HepG2 (cell line): ENCODE measurements around the gene ALCAM. TPM values are rescaled to one million over a fixed set of nuclear protein-coding genes. Genes with fewer than 3 reads are reported as not detected.
"Not testable (repeated sequence)": the region's sequence is repeated elsewhere in the genome, so short reads cannot be mapped to it uniquely, and the experiment has no call there.

Experiments used
- ATAC-seq: fragments of 200-7000 bp; cut with Tn5 transposase; 3 replicates; pipeline ENCODE4 v1.9.1; 2020; ENCODE audit warnings: mild to moderate bottlenecking, moderate library complexity
- BruUV-seq: library from RNA; stranded (reverse); fragments of 400-500 nt; replicated peaks from 2 replicates; lab custom pipeline; 2021; lab: Mats Ljungman, UMichigan
- CTCF ChIA-PET: fragments of 300-600 bp; formaldehyde crosslinking; extraction: SDS; loops from one replicate; lab custom pipeline; 2021; ENCODE audit warnings: low total read pairs, inconsistent platforms, low intra/inter-chr PET ratio; lab: Yijun Ruan, JAX
- POLR2A ChIA-PET: fragments of 350-600 bp; sonication (Branson Sonifier 250); formaldehyde crosslinking; loops from one replicate; lab custom pipeline; 2020; ENCODE audit warnings: antibody characterized with exemption, inconsistent platforms; lab: Yijun Ruan, JAX
- DNase-seq: peaks from one replicate; pipeline ENCODE4 v3.0.0-alpha.2; 2015; ENCODE audit warnings: low spot score
- FAIRE-seq: peaks from 3 replicates; lab custom pipeline; 2011; peaks lifted over from hg19 to GRCh38; lab: Jason Lieb, UNC
- H2AFZ ChIP-seq: one replicate; pipeline ENCODE4 v1.6.1; 2011; ENCODE audit warnings: low read length, inconsistent platforms
- H3K27ac ChIP-seq: fragments of 300-600 bp; 3 replicates; pipeline ENCODE4 v1.8.0; 2011; ENCODE audit warnings: mixed run types, mild to moderate bottlenecking, mixed read lengths, low read length, inconsistent platforms; ENCODE audit not compliant: insufficient read depth; ENCODE audit errors: extremely low read length
- H3K27me3 ChIP-seq, 2 experiments: fragments of 200-600 bp in 1 of 2; 2 replicates in 1 of 2; 3 replicates in 1 of 2; pipeline versions ENCODE4 v1.6.0 to v1.8.0; 2011; ENCODE audit warnings: low read length in 2 of 2, mild to moderate bottlenecking in 2 of 2, moderate library complexity in 2 of 2, inconsistent platforms in 1 of 2; ENCODE audit not compliant: insufficient read depth in 2 of 2, control insufficient read depth in 1 of 2
- H3K36me3 ChIP-seq, 2 experiments: fragments of 200-600 bp in 1 of 2; replicated peaks in 1 of 2; 2 replicates in 1 of 2; 3 replicates in 1 of 2; pipeline versions ENCODE4 v1.5.1 to v1.8.0; 2011; ENCODE audit warnings: low read length in 2 of 2, inconsistent platforms in 1 of 2; ENCODE audit not compliant: insufficient read depth in 2 of 2, control insufficient read depth in 1 of 2
- H3K4me1 ChIP-seq: 2 replicates; pipeline ENCODE4 v1.5.1; 2012; ENCODE audit warnings: low read length, inconsistent platforms; ENCODE audit not compliant: insufficient read depth
- H3K4me2 ChIP-seq: 2 replicates; pipeline ENCODE4 v1.6.0; 2011; ENCODE audit warnings: low read depth, low read length, inconsistent platforms
- H3K4me3 ChIP-seq, 3 experiments: fragments of 200-600 bp in 1 of 3; sonication (generic), shearing (Covaris generic) in 1 of 3; replicated peaks in 1 of 3; 2 replicates each; pipeline ENCODE4 v1.5.1; 2011 to 2016; ENCODE audit warnings: low read length in 3 of 3, inconsistent platforms in 2 of 3, low read depth in 2 of 3, mild to moderate bottlenecking in 2 of 3, control low read depth in 1 of 3, mixed read lengths in 1 of 3; ENCODE audit not compliant: insufficient read depth in 1 of 3
- H3K79me2 ChIP-seq: one replicate; pipeline ENCODE4 v1.6.1; 2011; ENCODE audit warnings: low read length, inconsistent platforms; ENCODE audit not compliant: insufficient read depth
- H3K9ac ChIP-seq: 2 replicates; pipeline ENCODE4 v1.6.0; 2011; ENCODE audit warnings: mild to moderate bottlenecking, low read depth, low read length, inconsistent platforms; ENCODE audit not compliant: insufficient read depth
- H3K9me3 ChIP-seq: 2 replicates; pipeline ENCODE4 v1.5.1; 2012; ENCODE audit warnings: mild to moderate bottlenecking, low read length
- H4K20me1 ChIP-seq: 2 replicates; pipeline ENCODE4 v1.6.0; 2011; ENCODE audit warnings: inconsistent platforms, mild to moderate bottlenecking, low read length, moderate library complexity; ENCODE audit not compliant: insufficient read depth
- ATF2 ChIP-seq: sonication (generic); formaldehyde crosslinking; IDR thresholded peaks from 2 replicates; pipeline ENCODE4 v1.4.0; 2020; ENCODE audit warnings: missing genetic modification reagents
- CHD2 ChIP-seq: IDR thresholded peaks from 2 replicates; pipeline ENCODE4 v1.6.1; 2011; ENCODE audit warnings: low read depth, low read length, improper control_type of control experiment
- DMAP1 ChIP-seq: IDR thresholded peaks from 2 replicates; pipeline ENCODE4 v1.6.1; 2016
- FOXA3 ChIP-seq: IDR thresholded peaks from 2 replicates; pipeline ENCODE4 v1.6.1; 2016; ENCODE audit warnings: missing genetic modification reagents, missing compliant biosample characterization
- FOXO4 ChIP-seq: sonication (generic); formaldehyde crosslinking; conservative IDR thresholded peaks from 2 replicates; pipeline ENCODE4 v1.8.1; 2023; ENCODE audit warnings: missing genetic modification reagents
- GTF2F1 ChIP-seq: fragments of 150-350 bp; IDR thresholded peaks from 2 replicates; pipeline ENCODE4 v1.6.1; 2014; ENCODE audit warnings: low read length
- HIVEP1 ChIP-seq: sonication (generic); formaldehyde crosslinking; IDR thresholded peaks from 2 replicates; pipeline ENCODE4 v1.4.0; 2020; ENCODE audit warnings: mild to moderate bottlenecking, missing genetic modification reagents
- HNF4G ChIP-seq, 2 experiments: sonication (generic) in 1 of 2; formaldehyde crosslinking in 1 of 2; IDR thresholded peaks; 2 replicates each; pipeline versions ENCODE4 v1.4.0 to v1.6.1; 2011 to 2020; ENCODE audit warnings: borderline replicate concordance in 2 of 2, low read depth in 2 of 2, mild to moderate bottlenecking in 2 of 2, low read length in 1 of 2, missing genetic modification reagents in 1 of 2, moderate library complexity in 1 of 2
- HOXA5 ChIP-seq: sonication (generic); formaldehyde crosslinking; IDR thresholded peaks from 2 replicates; pipeline ENCODE4 v1.4.0; 2020; ENCODE audit warnings: missing genetic modification reagents
- MYC ChIP-seq: sonication (generic); formaldehyde crosslinking; IDR thresholded peaks from 2 replicates; pipeline ENCODE4 v1.9.0; 2021; ENCODE audit warnings: missing genetic modification reagents, borderline replicate concordance
- SRY ChIP-seq: sonication (generic); formaldehyde crosslinking; IDR thresholded peaks from 2 replicates; pipeline ENCODE4 v1.8.0; 2022; ENCODE audit warnings: mild to moderate bottlenecking, missing genetic modification reagents
- ZNF224 ChIP-seq: sonication (generic); formaldehyde crosslinking; IDR thresholded peaks from 2 replicates; pipeline ENCODE4 v1.5.0; 2020; ENCODE audit warnings: mild to moderate bottlenecking, missing genetic modification reagents
- ZNF44 ChIP-seq: sonication (generic); formaldehyde crosslinking; IDR thresholded peaks from 2 replicates; pipeline ENCODE4 v1.5.1; 2020; ENCODE audit warnings: mild to moderate bottlenecking, missing genetic modification reagents
- ZNF7 ChIP-seq: IDR thresholded peaks from 2 replicates; pipeline ENCODE4 v1.6.1; 2016; ENCODE audit warnings: missing biosample characterization, missing genetic modification reagents
- ZNF75D ChIP-seq: sonication (generic); formaldehyde crosslinking; IDR thresholded peaks from 2 replicates; pipeline ENCODE4 v1.8.1; 2023; ENCODE audit warnings: missing genetic modification reagents, mild to moderate bottlenecking, borderline replicate concordance
- WGBS: methylation state at CpG from one replicate; pipeline ENCODE4 v1.1.6; 2017; ENCODE audit warnings: low lambda C conversion rate; 5-methylcytosine and 5-hydroxymethylcytosine counted together
- in situ Hi-C: cut with HindIII; loops from 2 replicates; pipeline ENCODE4 v1.10.0; 2017; ENCODE audit warnings: low pct_unique_long_range_greater_than_20kb; ENCODE audit not compliant: extremely low pct_ligation_motif_present
- intact Hi-C: fragments of 100-400 bp; cut with micrococcal nuclease; formaldehyde crosslinking; loops from one replicate; pipeline ENCODE4 v1.10.0; 2022; ENCODE audit not compliant: unreplicated experiment
- polyA plus RNA-seq, 8 experiments: library from polyadenylated mRNA; depleted of rRNA in 3 of 8; stranded (reverse) in 7 of 8; unstranded in 1 of 8; fragments of >200 nt; fragmentation: Illumina TruSeq in 4 of 8; extraction: Trizol in 4 of 8; gene quantifications; 2 replicates each; pipeline versions ENCODE4 v1.2.1 to v1.2.3, GENCODE V29; 2011 to 2016; ENCODE audit warnings: low read depth in 4 of 8, missing spikeins in 1 of 8, mixed read lengths in 1 of 8; ENCODE audit not compliant: insufficient read depth in 1 of 8
- total RNA-seq, 5 experiments: library from RNA; depleted of rRNA; stranded (reverse); fragments of >200 nt; fragmentation: Illumina TruSeq; extraction: Trizol; gene quantifications; 2 replicates each; pipeline ENCODE4 v1.2.3, GENCODE V29; 2016; ENCODE audit warnings: low read depth in 1 of 5
- TF ChIP-seq, protein P1 (sequence below): sonication (generic); formaldehyde crosslinking; IDR thresholded peaks from 2 replicates; pipeline ENCODE4 v1.4.0; 2020; ENCODE audit warnings: mild to moderate bottlenecking, missing genetic modification reagents

ALCAM gene
- total and polyA plus RNA-seq, 2 of the 13 experiments (the other 11 are each of a cell fraction or from before 2014, with no cell fraction given) = 26.0 to 33.1 TPM

- H4K20me1 ChIP-seq, FAIRE-seq, in situ Hi-C loops, H3K9ac ChIP-seq, H2AFZ ChIP-seq, CTCF ChIA-PET, ATAC-seq, BruUV-seq, H3K79me2 ChIP-seq, H3K4me1 ChIP-seq, H3K9me3 ChIP-seq, H3K4me3 ChIP-seq, H3K36me3 ChIP-seq, H3K27ac ChIP-seq, DNase-seq, H3K4me2 ChIP-seq, H3K27me3 ChIP-seq, intact Hi-C loops: not testable (repeated sequence)
- 33% methylated on average over 1 of the region's 1 CpG for WGBS
- POLR2A ChIA-PET = interaction anchor here (0.6 kb wide), 1 partner anchor 17 kb away, joined by 3 read pairs; no protein-coding TSS in a partner anchor
Measured at GRCh38 chr3:105603516-105603915, 236.8 kb downstream of the ALCAM start.

GRCh38 chr3:105606016-105606415 is 239.3 kb downstream of the ALCAM start:
- CTCF ChIA-PET = no interaction called here
- in situ Hi-C loops = no loop called here
- H3K9ac ChIP-seq = no peak overlapping the region
- H3K79me2 ChIP-seq = no peaks in the 10 kb centered on the region
- H3K4me2 ChIP-seq = no peak overlapping the region
- H3K36me3 ChIP-seq = no peaks in the 10 kb centered on the region
- no peak overlapping the region for H3K27ac ChIP-seq
- intact Hi-C loops = no loop called here
- DNase-seq (no peak), ATAC-seq (no peak), FAIRE-seq (no peak)
- no TSS peak for BruUV-seq
- H3K4me3 ChIP-seq = no peak overlapping the region
- no peaks in the 10 kb centered on the region for H3K27me3 ChIP-seq
- H2AFZ ChIP-seq = no peak overlapping the region
- POLR2A ChIA-PET = no interaction called here
- no peaks in the 10 kb centered on the region for H3K4me1 ChIP-seq
- no peaks in the 10 kb centered on the region for H3K9me3 ChIP-seq
- no peaks in the 10 kb centered on the region for H4K20me1 ChIP-seq
- TF ChIP-seq, protein P1, sequence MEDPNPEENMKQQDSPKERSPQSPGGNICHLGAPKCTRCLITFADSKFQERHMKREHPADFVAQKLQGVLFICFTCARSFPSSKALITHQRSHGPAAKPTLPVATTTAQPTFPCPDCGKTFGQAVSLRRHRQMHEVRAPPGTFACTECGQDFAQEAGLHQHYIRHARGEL (CRISPR knock-in tag) = no peak
- TF ChIP-seq FOXO4 (CRISPR knock-in tag) = no peak
- TF ChIP-seq ZNF224 (CRISPR knock-in tag) = no peak
- TF ChIP-seq SRY (CRISPR knock-in tag) = no peak
- no peak for TF ChIP-seq ATF2 (CRISPR knock-in tag)
- TF ChIP-seq ZNF7 (CRISPR knock-in tag) = no peak
- TF ChIP-seq FOXA3 (CRISPR knock-in tag) = no peak
- TF ChIP-seq ZNF44 = no peak
- no peak for TF ChIP-seq MYC (CRISPR knock-in tag)
- TF ChIP-seq CHD2 = no peak
- TF ChIP-seq HIVEP1 (CRISPR knock-in tag) = no peak
- TF ChIP-seq GTF2F1 = no peak
- no peak for TF ChIP-seq HNF4G (IDR thresholded peaks at IDR 0.05; ENCODE audit: borderline replicate concordance, low read depth, low read length)
- TF ChIP-seq HNF4G (CRISPR knock-in tag; IDR thresholded peaks at IDR 0.05; ENCODE audit: borderline replicate concordance, low read depth) = no peak
- no peak for TF ChIP-seq DMAP1 (CRISPR knock-in tag)
- TF ChIP-seq ZNF75D (CRISPR knock-in tag) = no peak
- TF ChIP-seq HOXA5 (CRISPR knock-in tag) = no peak
